Choroid plexus epithelial cell (primary cell): Measurements from ENCODE around the gene DPPA4.
"Not testable (repeated sequence)": the region's sequence is repeated elsewhere in the genome, so short reads cannot be mapped to it uniquely, and the experiment has no call there.

Experiments used
- DNase-seq: peaks from one replicate; pipeline ENCODE4 v3.0.0-alpha.2; 2010; ENCODE audit warnings: low read depth
- H3K4me3 ChIP-seq: 2 replicates; pipeline ENCODE4 v1.5.1; 2011; ENCODE audit warnings: low read depth, mild to moderate bottlenecking, control low read depth, low read length, moderate library complexity
- CTCF ChIP-seq: conservative IDR thresholded peaks from 2 replicates; pipeline ENCODE4 v1.5.1; 2011; ENCODE audit warnings: low read depth, mild to moderate bottlenecking, control low read depth, inconsistent platforms, low read length, moderate library complexity

The DPPA4 gene, protein sequence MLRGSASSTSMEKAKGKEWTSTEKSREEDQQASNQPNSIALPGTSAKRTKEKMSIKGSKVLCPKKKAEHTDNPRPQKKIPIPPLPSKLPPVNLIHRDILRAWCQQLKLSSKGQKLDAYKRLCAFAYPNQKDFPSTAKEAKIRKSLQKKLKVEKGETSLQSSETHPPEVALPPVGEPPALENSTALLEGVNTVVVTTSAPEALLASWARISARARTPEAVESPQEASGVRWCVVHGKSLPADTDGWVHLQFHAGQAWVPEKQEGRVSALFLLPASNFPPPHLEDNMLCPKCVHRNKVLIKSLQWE

DNA sequence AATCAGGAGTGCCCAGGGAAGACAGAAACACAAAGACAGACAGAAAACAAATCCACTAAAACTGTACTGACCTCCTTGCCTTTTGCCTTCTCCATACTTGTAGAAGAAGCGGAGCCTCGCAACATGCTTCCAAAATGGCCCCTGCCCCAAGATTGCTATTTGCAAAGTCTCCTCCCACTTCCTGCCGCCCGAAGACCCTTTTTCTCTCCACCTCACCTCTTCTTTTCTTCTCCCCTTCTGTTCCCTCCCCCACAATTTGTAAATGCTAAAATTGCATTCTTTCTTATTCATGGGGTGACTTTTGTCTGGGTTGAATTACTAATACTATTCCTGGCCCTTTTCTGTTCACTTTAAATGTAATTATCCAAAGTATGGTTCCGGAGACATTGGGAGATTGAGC, at the start of gene DPPA4:
Gene DPPA4, minus strand, starts transcription at position 154 of the 400 bp plus-strand sequence. Its CDS starts 29 bp downstream, at position 125.
- peak within 1 kb of the TSS; percentile 54 for H3K4me3 ChIP-seq
- no peak for TF ChIP-seq CTCF
- DNase-seq: peak; percentile 38

- DNase-seq: no peak
- TF ChIP-seq CTCF: no peak
- H3K4me3 ChIP-seq: no peak overlapping the region
Measured at GRCh38 chr3:109385442-109386318, 48.3 kb upstream of the DPPA4 start.

GRCh38 chr3:109384164-109384563, 46.8 kb upstream of the DPPA4 start:
- H3K4me3 ChIP-seq: no peak overlapping the region
- TF ChIP-seq CTCF: no peak
- no peak for DNase-seq

GRCh38 chr3:109382588-109382987, 45.2 kb upstream of the DPPA4 start:
- TF ChIP-seq CTCF: no peak
- H3K4me3 ChIP-seq: no peak overlapping the region
- no peak for DNase-seq

DNA sequence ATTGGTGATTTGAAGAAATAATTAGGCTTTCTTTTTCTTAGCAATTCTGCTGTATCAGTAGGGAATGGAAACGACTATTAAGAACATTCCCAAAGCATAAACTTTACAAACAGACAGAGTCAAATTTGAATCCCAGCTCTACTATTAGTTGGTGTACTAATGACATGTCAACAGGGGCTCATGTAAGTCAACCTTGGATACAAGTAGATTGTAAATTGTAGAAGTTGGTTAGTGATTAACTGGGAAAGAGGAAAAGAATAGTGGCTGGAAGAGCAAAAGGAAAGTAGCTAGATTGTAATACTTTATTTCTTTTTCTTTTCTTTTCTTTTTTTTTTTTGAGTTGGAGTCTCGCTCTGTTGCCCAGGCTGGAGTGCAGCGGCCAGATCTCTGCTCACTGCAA, 38.6 kb upstream of the DPPA4 start:
- no peak for DNase-seq
- no peak for TF ChIP-seq CTCF
- H3K4me3 ChIP-seq: no peak overlapping the region

DNA sequence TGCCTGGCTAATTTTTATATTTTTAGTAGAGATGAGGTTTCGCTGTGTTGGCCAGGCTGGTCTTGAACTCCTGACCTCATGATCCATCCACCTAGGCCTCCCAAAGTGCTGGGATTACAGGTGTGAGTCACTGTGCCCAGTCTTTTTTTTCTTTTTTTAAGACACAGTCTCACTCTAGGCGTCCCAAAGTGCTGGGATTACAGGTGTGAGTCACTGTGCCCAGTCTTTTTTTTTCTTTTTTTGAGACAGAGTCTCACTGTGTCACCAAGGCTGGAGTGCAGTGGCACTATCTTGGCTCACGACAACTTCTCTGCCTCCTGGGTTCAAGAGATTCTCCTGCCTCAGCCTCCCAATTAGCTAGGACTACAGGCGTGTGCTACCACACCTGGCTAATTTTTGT, 37.1 kb upstream of the DPPA4 start:
- not testable (repeated sequence) for DNase-seq

GRCh38 chr3:109373933-109374332, 36.6 kb upstream of the DPPA4 start:
- H3K4me3 ChIP-seq: no peak overlapping the region
- no peak for DNase-seq
- no peak for TF ChIP-seq CTCF

More for the DNA sequence above, 37.1 kb upstream of the DPPA4 start:
- not testable (repeated sequence) for H3K4me3 ChIP-seq
